ENCODE measurements around the gene ZNF10.

GRCh38 chr12:133180669-133181068, 50.2 kb downstream of the ZNF10 start:
- TF ChIP-seq, protein P1, sequence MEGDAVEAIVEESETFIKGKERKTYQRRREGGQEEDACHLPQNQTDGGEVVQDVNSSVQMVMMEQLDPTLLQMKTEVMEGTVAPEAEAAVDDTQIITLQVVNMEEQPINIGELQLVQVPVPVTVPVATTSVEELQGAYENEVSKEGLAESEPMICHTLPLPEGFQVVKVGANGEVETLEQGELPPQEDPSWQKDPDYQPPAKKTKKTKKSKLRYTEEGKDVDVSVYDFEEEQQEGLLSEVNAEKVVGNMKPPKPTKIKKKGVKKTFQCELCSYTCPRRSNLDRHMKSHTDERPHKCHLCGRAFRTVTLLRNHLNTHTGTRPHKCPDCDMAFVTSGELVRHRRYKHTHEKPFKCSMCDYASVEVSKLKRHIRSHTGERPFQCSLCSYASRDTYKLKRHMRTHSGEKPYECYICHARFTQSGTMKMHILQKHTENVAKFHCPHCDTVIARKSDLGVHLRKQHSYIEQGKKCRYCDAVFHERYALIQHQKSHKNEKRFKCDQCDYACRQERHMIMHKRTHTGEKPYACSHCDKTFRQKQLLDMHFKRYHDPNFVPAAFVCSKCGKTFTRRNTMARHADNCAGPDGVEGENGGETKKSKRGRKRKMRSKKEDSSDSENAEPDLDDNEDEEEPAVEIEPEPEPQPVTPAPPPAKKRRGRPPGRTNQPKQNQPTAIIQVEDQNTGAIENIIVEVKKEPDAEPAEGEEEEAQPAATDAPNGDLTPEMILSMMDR (IDR thresholded peaks at IDR 0.05 in 4 of 5, conservative IDR thresholded peaks at IDR 0.05 in 1 of 5): no peak
- no peak for TF ChIP-seq POLR2A (IDR thresholded peaks at IDR 0.05)

Data from gastrocnemius medialis (tissue), 4 donors.